Liver (tissue), 9 donors: Measurements from ENCODE around the gene KCNQ1. TPM values are rescaled to one million over a fixed set of nuclear protein-coding genes. Genes with fewer than 3 reads are reported as not detected.

Experiments used
- DNase-seq: peaks from one replicate; pipeline ENCODE4 v3.0.0-alpha.2; 2017; ENCODE audit warnings: low spot score
- H3K27ac ChIP-seq, 2 donors: one replicate each; pipeline ENCODE4 v1.7.0; 2013; ENCODE audit warnings: inconsistent platforms in 2 of 2, low read length in 2 of 2, control low read depth in 1 of 2, low read depth in 1 of 2, mild to moderate bottlenecking in 1 of 2
- H3K27me3 ChIP-seq, 4 donors: one replicate each; pipeline versions ENCODE4 v1.6.1 to v1.7.0; 2013; ENCODE audit warnings: low read length in 3 of 4, inconsistent platforms in 1 of 4, mild to moderate bottlenecking in 1 of 4, moderate library complexity in 1 of 4; ENCODE audit not compliant: control insufficient read depth in 4 of 4, insufficient read depth in 4 of 4
- H3K36me3 ChIP-seq, 4 donors: one replicate each; pipeline versions ENCODE4 v1.6.1 to v1.7.0; 2013; ENCODE audit warnings: low read length in 3 of 4, mild to moderate bottlenecking in 3 of 4, low read depth in 1 of 4, moderate library complexity in 1 of 4; ENCODE audit not compliant: control insufficient read depth in 4 of 4, insufficient read depth in 3 of 4
- H3K4me1 ChIP-seq, 4 donors: one replicate each; pipeline versions ENCODE4 v1.6.1 to v1.7.0; 2013; ENCODE audit warnings: low read length in 3 of 4, mild to moderate bottlenecking in 3 of 4, moderate library complexity in 1 of 4; ENCODE audit not compliant: control insufficient read depth in 4 of 4, insufficient read depth in 4 of 4
- H3K4me3 ChIP-seq, 3 donors: one replicate each; pipeline versions ENCODE4 v1.6.1 to v1.7.0; 2013; ENCODE audit warnings: low read length in 3 of 3, control low read depth in 1 of 3, low read depth in 1 of 3, mild to moderate bottlenecking in 1 of 3
- H3K9ac ChIP-seq, 2 donors: one replicate each; pipeline ENCODE4 v1.7.0; 2013; ENCODE audit warnings: low read length in 2 of 2, mild to moderate bottlenecking in 2 of 2, moderate library complexity in 2 of 2, control low read depth in 1 of 2, low read depth in 1 of 2
- H3K9me3 ChIP-seq, 4 donors: one replicate each; pipeline versions ENCODE4 v1.6.1 to v1.7.0; 2013; ENCODE audit warnings: low read length in 3 of 4; ENCODE audit not compliant: control insufficient read depth in 4 of 4
- CTCF ChIP-seq: fragments of 150-350 bp; IDR thresholded peaks from 2 replicates; pipeline ENCODE4 v1.5.1; 2017; ENCODE audit warnings: improper control_type of control experiment, low read depth, low read length; ENCODE audit not compliant: missing input control
- EGR1 ChIP-seq, 2 donors: IDR thresholded peaks; 2 replicates each; pipeline ENCODE4 v1.6.1; 2016 to 2018; ENCODE audit warnings: antibody characterized with exemption in 2 of 2, low read depth in 2 of 2
- FOXA2 ChIP-seq: IDR thresholded peaks from 2 replicates; pipeline ENCODE4 v1.6.1; 2016; ENCODE audit warnings: antibody characterized with exemption
- HNF4A ChIP-seq, 2 donors: conservative IDR thresholded peaks; 2 replicates each; pipeline ENCODE4 v1.6.1; 2016; ENCODE audit warnings: antibody characterized with exemption in 2 of 2, mild to moderate bottlenecking in 2 of 2
- HNF4G ChIP-seq: IDR thresholded peaks from 2 replicates; pipeline ENCODE4 v1.6.1; 2016; ENCODE audit warnings: antibody characterized with exemption
- MAX ChIP-seq: IDR thresholded peaks from 2 replicates; pipeline ENCODE4 v1.6.1; 2016; ENCODE audit warnings: antibody characterized with exemption
- NR2F2 ChIP-seq: IDR thresholded peaks from 2 replicates; pipeline ENCODE4 v1.6.1; 2016; ENCODE audit warnings: antibody characterized with exemption
- RAD21 ChIP-seq, 2 donors: IDR thresholded peaks; 2 replicates each; pipeline ENCODE4 v1.6.1; 2016; ENCODE audit warnings: antibody characterized with exemption in 2 of 2, mild to moderate bottlenecking in 2 of 2
- RXRA ChIP-seq, 2 donors: IDR thresholded peaks; 2 replicates each; pipeline ENCODE4 v1.6.1; 2017 to 2018; ENCODE audit warnings: antibody characterized with exemption in 2 of 2, mild to moderate bottlenecking in 1 of 2
- SP1 ChIP-seq: IDR thresholded peaks from 2 replicates; pipeline ENCODE4 v1.6.1; 2018; ENCODE audit warnings: antibody characterized with exemption, mild to moderate bottlenecking
- TAF1 ChIP-seq: conservative IDR thresholded peaks from 2 replicates; pipeline ENCODE4 v1.6.1; 2016; ENCODE audit warnings: antibody characterized with exemption, mild to moderate bottlenecking
- YY1 ChIP-seq: IDR thresholded peaks from 2 replicates; pipeline ENCODE4 v1.6.1; 2016; ENCODE audit warnings: antibody characterized with exemption, mild to moderate bottlenecking
- ZBTB33 ChIP-seq: IDR thresholded peaks from 2 replicates; pipeline ENCODE4 v1.6.1; 2016; ENCODE audit warnings: antibody characterized with exemption
- WGBS: extraction: QIAGEN DNeasy Blood & Tissue Kit; methylation state at CpG from one replicate; pipeline ENCODE4 v1.1.7; 2013; 5-methylcytosine and 5-hydroxymethylcytosine counted together
- polyA plus RNA-seq, 2 donors: library from polyadenylated mRNA; stranded (reverse) in 1 of 2; unstranded in 1 of 2; fragments of 200-250 nt in 1 of 2; fragments of >200 nt in 1 of 2; fragmentation: Nextera tagmentation in 1 of 2; extraction: Ambion mirVana in 1 of 2; gene quantifications; one replicate each; pipeline versions ENCODE4 v1.2.1 to v1.2.3, GENCODE V29; 2013 to 2015
- total RNA-seq, 2 donors: library from RNA; depleted of rRNA; stranded (reverse); fragments of >200 nt; gene quantifications; one replicate each; pipeline ENCODE4 v1.2.3, GENCODE V29; 2014
- donor health status: healthy.
- donor health status: healthy.
- donor health status: healthy.
- donor health status: healthy.
- donor health status: healthy.

Gene KCNQ1
- total and polyA plus RNA-seq, 4 donors = 0.31 to 2.2 (median 1.5) TPM

GRCh38 chr11:2789331-2789730, 344.5 kb downstream of the KCNQ1 start:
- DNase-seq = peak; percentile 21
- 89% methylated on average over 18 of the region's 18 CpGs for WGBS

GRCh38 chr11:2789791-2790567, 345.2 kb downstream of the KCNQ1 start:
- Histone ChIP-seq H3K9me3 (no peaks in the 10 kb centered on the region), H3K4me1 (peaks cover 0 to 4% (median 0%) of the 10 kb centered on the region in 4 donors), H3K27me3 (peaks cover 0 to 8% (median 1%) of the 10 kb centered on the region in 4 donors), H3K9ac (no peak overlapping the region), H3K4me3 (no peak overlapping the region), H3K27ac (no peak overlapping the region), H3K36me3 (no peaks in the 10 kb centered on the region)
- no peak for TF ChIP-seq FOXA2
- TF ChIP-seq MAX = no peak
- no peak for TF ChIP-seq EGR1 (IDR thresholded peaks at IDR 0.05; ENCODE audit: low read depth in 2 of 2)
- no peak for TF ChIP-seq NR2F2
- TF ChIP-seq RXRA (IDR thresholded peaks at IDR 0.05) = no peak
- TF ChIP-seq RAD21 (IDR thresholded peaks at IDR 0.05) = no peak
- no peak for TF ChIP-seq ZBTB33
- TF ChIP-seq HNF4G = no peak
- TF ChIP-seq CTCF = no peak
- no peak for TF ChIP-seq HNF4A (conservative IDR thresholded peaks at IDR 0.05)
- 88% methylated on average over 6 of the region's 6 CpGs for WGBS
- peak; percentile 29 for DNase-seq

More at GRCh38 chr11:2789331-2789730, 344.5 kb downstream of the KCNQ1 start:
- Histone ChIP-seq H3K4me1 (peaks cover 0 to 4% (median 0%) of the 10 kb centered on the region in 4 donors), H3K36me3 (no peaks in the 10 kb centered on the region), H3K9me3 (no peaks in the 10 kb centered on the region), H3K9ac (no peak overlapping the region), H3K4me3 (no peak overlapping the region), H3K27ac (no peak overlapping the region), H3K27me3 (peaks cover 0 to 8% (median 1%) of the 10 kb centered on the region in 4 donors)
- TF ChIP-seq EGR1 (IDR thresholded peaks at IDR 0.05; ENCODE audit: low read depth in 2 of 2) = no peak
- TF ChIP-seq SP1 = no peak
- no peak for TF ChIP-seq NR2F2
- no peak for TF ChIP-seq ZBTB33
- no peak for TF ChIP-seq YY1
- TF ChIP-seq HNF4G = no peak
- TF ChIP-seq TAF1 = no peak
- TF ChIP-seq HNF4A (conservative IDR thresholded peaks at IDR 0.05) = no peak
